CD4-positive, alpha-beta T cell treated with Interleukin-2 at 100 ng/mL for 4 hours (primary cell): ENCODE measurements around the gene TTC28.
A peak's percentile ranks its signal among the peaks of the same experiment; 100 is the strongest.
"Not testable (repeated sequence)": the region's sequence is repeated elsewhere in the genome, so short reads cannot be mapped to it uniquely, and the experiment has no call there.

ENCODE experiments used
- DNase-seq: peaks from one replicate; pipeline ENCODE4 v3.0.0-alpha.2; 2020; ENCODE audit warnings: low spot score

Gene TTC28

DNA sequence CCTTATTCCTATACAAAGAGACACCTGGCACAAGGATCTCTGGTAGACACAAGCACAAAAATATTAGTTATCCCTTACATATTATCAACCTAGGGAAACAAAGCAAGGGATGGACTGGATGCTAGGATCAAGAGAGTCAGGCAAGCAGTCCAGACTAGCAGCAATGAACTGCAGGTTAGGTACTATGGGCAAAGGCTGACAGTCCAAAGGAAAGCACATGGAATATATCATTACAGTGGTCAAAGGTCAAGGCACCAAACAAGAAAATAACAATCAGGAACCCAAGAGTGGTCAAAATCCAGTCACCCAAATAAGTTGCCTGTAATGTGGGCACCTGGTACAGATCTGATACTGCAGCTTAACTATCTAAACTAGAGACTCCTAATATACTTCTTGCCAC lies 77.7 kb downstream of the TTC28 start:
- no peak for DNase-seq

DNA sequence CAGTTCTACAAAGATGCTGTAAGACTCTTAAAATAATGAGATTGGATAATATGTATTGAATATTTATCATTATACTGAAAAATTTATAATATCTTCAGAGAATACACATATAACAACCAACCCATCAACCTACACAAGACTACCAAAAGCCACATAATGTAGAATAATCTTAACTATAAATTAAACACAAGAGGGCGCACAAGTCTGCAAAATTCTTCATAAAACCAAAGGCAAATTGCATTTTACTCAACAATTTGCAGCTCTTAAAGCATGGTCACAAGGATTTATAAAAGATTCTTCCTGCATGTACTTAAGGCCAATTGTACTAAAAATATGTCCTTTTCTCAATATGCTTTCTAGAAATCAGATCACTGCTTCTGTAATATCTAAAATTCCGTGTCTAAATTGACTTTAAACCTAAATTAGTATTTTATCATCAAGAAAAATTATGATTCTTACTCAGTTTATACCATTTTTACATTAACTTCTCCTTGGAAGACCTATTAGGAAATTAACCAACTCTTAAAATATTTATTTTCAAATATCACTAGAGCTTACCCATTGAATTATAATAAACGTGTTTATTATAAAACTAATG lies 79.0 kb downstream of the TTC28 start:
- DNase-seq, result peak; percentile 63

- DNase-seq, result no peak
These were observed 79.9 kb downstream of the TTC28 start for GRCh38 chr22:28599693-28600092.

GRCh38 chr22:28597665-28598064 lies 82.0 kb downstream of the TTC28 start:
- no peak for DNase-seq

DNA sequence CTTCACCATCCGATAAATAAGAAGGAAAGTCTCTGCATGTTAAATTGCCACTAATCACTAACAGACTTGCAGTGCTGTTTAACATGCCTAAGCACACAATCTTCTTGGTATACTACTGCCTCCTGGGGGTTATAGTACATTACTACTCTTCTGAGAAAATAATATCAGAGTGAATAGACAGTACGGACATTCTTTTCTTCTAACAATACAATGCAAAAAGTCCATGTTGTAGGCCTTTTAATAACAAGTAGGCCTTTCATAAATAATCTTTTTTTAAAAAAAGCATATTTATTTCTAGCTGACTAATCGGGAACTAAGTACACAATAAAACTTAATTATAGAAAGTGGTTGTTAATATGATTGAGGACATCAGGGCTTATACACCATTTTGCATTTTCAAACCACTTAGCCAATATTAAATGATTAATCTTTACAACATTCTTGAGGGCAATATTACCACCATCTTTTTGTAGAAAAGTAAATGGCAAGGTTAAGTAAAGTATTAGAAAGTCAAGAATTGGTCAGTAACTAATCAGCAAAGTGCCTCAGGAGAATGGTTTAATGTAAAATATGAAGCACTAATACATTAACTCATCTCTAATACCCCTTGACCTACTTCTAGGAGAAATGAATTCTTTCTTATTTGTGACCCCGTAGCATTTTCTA lies 84.7 kb downstream of the TTC28 start:
- DNase-seq, result peak; percentile 35

DNA sequence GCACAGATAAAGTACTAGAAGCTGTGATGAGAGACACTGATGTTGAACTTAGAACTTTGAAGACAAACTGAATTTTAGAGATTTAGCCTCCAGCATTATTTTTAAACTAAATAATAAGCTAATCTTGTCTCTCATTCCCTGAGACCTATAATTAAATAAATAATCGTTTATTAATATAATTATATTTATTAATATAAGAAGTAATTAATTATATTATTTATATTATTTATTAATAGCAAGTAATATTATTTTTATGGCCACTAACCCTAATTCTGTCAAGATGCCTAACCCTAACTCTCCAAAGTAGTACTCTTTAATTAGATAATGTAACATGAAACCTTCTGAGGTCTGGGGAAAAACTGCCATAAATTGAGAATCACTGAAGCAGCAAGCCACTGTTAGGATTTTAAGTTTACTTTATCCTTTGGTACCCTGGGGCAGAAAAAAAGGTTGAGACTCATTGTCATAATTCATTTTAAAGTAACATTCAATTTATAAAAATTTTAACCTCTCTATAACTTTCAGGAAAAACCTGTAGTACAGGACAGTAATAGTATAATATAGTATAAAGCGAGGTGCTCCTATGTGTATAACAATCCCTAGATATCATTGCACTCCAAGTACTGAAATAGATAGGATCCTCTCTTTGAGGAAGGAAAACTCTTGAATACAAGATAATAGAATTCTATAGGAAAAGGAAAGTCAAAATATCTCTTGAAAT lies 85.4 kb downstream of the TTC28 start:
- DNase-seq, result no peak

DNA sequence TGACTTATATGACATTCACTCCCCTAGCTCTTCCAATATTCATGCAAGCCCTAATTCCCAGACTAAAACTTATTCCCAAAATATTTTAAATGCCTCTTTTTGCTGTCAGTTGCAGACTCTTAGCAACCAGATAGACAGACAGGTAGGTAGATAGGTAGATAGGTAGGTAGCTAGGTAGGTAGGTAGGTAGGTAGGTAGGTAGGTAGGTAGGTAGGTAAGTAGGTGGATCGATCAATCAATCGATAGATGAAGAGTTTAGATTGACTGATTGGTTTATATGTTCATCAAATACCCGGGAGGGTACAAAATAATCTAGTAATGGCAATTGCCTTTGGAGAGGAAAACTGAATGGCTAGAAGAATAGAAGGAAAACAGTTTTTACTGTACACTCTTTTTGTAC lies 86.3 kb downstream of the TTC28 start:
- no peak for DNase-seq

GRCh38 chr22:28589102-28589750 lies 90.4 kb downstream of the TTC28 start:
- no peak for DNase-seq

DNA sequence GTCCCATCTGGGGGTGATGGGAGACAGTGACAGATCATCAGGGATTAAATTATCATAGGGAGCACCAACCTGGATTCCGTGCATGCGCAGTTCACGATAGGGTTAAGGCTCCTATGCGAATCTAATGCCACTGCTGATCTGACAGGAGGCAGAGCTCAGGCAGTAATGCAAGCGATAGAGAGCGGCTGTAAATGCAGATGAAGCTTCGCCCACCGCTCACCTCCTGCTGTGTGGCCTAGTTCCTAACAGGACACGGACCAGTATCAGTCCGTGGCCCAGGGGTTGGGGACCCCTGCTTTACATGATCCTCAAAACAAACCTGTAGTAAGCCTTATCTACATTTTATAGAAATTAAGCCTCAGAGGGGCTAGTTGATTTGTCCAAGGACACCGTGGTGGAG lies 94.3 kb downstream of the TTC28 start:
- DNase-seq, result no peak

GRCh38 chr22:28582806-28583205 lies 96.8 kb downstream of the TTC28 start:
- DNase-seq, result no peak

GRCh38 chr22:28581016-28581415 lies 98.6 kb downstream of the TTC28 start:
- no peak for DNase-seq

- no peak for DNase-seq
These were observed 103.5 kb downstream of the TTC28 start for GRCh38 chr22:28576162-28576561.

DNA sequence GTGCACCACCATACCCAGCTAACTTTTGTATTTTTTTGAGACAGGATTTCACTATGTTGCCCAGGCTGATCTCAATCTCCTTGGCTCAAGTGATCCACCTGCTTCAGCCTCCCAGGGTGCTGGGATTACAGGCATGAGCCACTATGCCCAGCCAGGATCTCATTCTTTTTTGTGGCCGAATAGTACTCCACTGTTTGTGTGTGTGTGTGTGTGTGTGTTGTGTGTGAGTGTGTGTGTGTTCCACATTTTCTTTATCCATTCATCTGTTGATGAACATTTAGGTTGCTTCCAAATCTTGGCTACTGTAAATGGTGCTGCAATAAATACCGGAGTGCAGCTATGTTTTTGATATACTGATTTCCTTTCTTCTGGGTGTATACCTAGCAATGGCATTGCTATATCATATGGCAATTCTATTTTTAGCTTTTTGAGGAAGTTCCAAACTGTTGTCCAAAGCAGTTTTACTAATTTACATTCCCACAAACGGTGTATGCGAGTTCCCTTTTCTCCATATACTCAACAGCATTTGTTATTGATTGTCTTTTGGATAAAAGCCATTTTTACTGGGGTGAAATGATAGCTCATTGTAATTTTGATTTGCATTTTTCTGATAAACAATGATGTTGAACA lies 105.4 kb downstream of the TTC28 start:
- DNase-seq, result no peak

DNA sequence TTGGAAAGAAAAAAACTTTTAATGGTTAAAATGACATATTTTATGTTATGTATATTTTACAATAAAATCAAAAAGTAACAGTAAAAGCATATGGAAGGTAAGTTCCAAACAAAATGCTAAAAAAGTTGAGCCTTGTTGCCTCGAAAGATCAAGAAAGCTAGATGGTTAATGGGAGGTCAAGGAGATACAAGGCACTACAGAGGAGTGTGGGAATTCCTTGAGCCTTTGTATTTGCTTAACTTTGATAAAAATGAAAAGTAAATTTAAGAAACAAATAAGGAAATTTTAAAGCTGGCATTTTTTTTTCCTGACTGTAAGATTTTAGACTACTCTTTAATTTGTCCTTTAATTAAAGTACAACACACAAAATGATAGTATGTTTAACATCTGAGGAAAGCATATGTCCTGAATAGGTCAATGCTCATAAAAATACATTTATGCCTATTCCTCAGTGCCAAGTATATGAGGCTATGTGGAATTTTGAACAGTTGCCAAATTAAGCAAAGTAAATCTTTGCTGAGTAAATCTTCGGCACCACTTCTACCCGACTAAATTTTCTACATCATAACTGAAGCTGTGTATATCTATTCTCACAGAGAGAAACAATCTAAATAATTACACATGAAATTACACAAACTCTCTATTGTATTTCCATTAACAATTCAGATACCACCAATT lies 108.8 kb downstream of the TTC28 start:
- no peak for DNase-seq

DNA sequence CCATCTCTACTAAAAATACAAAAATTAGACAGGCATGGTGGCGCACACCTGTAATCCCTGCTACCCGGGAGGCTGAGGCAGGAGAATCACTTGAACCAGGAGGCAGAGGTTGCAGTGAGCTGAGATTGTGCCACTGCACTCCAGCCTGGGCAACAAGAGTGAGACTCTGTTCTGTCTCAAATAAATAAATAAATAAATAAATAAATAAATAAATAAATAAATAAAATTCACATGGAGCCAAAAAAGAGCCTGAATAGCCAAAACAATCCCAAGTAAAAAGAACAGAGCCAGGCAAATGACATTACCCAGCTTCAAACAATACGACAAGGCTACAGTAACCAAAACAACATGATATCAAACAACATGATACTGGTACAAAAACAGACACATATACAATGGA lies 110.7 kb downstream of the TTC28 start:
- DNase-seq, result not testable (repeated sequence)

DNA sequence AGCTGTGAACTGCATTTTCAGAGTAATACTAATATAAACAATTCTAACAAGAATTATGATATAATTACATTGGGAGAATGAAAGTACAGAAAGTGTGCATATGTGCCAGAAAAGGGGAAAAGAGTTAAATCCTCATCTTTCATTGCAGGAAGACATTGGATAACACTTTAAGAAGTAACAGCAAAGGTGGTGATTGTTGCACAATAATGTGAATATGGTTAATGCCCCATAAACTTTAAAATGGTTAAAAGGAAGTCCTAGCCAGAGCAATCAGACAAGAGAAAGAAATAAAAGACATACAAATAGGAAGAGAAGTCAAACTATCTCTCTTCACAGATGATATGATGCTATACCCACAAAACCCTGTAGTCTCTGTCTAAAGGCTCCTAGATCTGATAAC lies 111.5 kb downstream of the TTC28 start:
- DNase-seq, result no peak

- not testable (repeated sequence) for DNase-seq
These were observed 112.6 kb downstream of the TTC28 start for GRCh38 chr22:28566920-28567499.

- no peak for DNase-seq
These were observed 116.0 kb downstream of the TTC28 start for GRCh38 chr22:28563636-28564035.

DNA sequence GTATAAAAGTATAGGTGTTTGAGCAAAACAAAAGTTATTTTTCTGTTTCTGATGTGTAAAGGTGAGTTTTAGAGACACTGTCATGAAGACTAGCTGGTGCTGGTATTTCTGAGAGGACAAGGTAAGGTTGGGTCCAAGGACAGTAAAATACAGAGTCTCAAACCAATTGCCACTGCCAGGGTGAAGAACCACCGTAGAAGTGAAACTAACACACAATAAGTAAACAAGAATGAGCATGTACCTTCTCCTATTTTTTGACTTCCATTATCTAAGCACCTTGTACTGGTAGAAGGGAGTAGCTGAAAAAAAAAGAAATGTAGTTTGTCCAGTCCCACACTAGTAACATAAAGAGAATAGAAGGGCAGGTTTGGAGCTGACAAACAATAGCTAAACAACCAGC lies 117.3 kb downstream of the TTC28 start:
- DNase-seq, result no peak

GRCh38 chr22:28560743-28561101 lies 118.9 kb downstream of the TTC28 start:
- DNase-seq, result not testable (repeated sequence)

DNA sequence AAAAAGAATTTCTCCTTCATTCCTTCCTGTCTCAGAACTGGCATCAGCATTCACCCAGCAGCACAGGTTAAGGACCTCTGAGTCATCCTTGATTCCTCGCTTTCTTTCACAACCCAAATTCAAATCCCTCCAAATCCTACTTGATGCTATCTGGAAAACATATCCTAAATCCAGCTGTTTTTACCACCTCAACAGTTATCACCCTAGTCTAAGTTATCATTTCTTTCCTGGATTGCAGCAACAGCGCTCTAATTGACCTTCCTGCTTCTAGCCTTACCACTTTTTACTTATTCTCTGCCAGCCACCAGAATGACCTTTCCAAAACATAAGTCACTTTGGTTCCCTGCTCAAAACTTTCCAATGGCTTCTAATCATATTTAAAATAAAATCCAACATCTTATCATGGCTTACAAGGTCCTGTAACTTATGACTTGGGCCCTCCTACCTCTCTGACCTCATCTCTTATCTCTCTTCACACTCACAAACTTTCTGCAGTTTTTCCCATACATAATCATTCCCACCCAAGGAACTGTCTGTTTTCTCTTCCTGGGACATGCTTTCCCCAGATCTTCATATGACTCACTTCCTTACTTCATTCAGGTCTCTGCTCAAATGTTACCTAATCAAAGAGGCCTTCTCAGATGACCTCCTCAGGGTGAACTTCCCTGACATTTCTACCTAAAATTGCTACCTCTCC lies 119.4 kb downstream of the TTC28 start:
- DNase-seq, result no peak
